Measurements from ENCODE around the gene TK1.

The TK1 gene

DNA sequence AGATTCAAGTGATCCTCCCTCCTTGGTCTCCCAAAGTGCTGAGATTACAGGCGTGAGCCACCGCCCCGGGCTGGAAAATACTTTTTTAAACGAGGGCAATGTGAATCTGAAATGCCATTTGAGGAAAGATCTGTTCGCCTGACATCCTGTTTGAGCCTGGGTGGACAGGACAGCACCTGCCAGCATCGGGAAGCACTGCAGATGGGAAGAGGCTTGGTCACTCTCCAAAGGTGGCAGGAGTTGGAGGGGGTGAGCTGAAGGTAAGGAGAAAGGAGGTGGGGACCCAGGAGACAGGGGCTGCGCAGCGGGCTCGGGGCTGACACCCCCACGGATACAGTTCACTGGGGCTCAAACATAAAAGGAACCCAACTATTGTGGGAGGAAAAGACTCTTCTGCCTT, 23.3 kb upstream of the TK1 start:
- DNase-seq (ENCODE audit: low read depth in 1 of 2, low spot score in 1 of 2), result no peak
- no peak for TF ChIP-seq JUND (IDR thresholded peaks at IDR 0.05; ENCODE audit: low read depth)
- in situ Hi-C loops (cut with HindIII; ENCODE audit: low pct_unique_long_range_greater_than_20kb, low sequenced_read_pairs), result no loop called here

- no peak for TF ChIP-seq JUND (IDR thresholded peaks at IDR 0.05; ENCODE audit: low read depth)
- in situ Hi-C loops (cut with HindIII; ENCODE audit: low pct_unique_long_range_greater_than_20kb, low sequenced_read_pairs), result no loop called here
- no peak for DNase-seq (ENCODE audit: low read depth in 1 of 2, low spot score in 1 of 2)
These were observed 21.6 kb upstream of the TK1 start for GRCh38 chr17:78208486-78208885.

DNA sequence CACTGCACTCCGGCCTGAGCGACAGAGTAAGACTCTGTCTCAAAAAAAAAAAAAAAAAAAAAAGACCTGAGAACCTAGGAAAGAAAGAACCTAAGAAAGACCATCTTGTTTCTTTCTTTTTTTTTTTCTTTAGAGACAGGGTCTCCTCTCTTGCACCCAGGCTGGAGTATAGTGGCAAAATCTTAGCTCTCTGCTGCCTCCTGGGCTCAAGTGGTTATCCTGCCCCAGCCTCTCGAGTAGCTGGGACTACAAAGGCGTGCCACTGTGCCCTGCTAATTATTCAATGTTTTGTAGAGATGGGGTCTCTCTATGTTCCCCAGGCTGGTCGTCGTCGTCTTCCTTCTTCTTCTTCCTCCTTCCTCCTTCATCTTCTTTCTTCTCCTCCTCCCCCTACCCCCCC, 19.4 kb upstream of the TK1 start:
- DNase-seq (ENCODE audit: low read depth in 1 of 2, low spot score in 1 of 2), result no peak

GRCh38 chr17:78205124-78205775, 18.4 kb upstream of the TK1 start:
- in situ Hi-C loops (cut with HindIII; ENCODE audit: low pct_unique_long_range_greater_than_20kb, low sequenced_read_pairs), result no loop called here
- TF ChIP-seq JUND (IDR thresholded peaks at IDR 0.05; ENCODE audit: low read depth), result no peak
- DNase-seq (ENCODE audit: low read depth in 1 of 2, low spot score in 1 of 2), result no peak

More for the DNA sequence above, 19.4 kb upstream of the TK1 start:
- no peak for TF ChIP-seq JUND (IDR thresholded peaks at IDR 0.05; ENCODE audit: low read depth)
- in situ Hi-C loops (cut with HindIII; ENCODE audit: low pct_unique_long_range_greater_than_20kb, low sequenced_read_pairs), result no loop called here

DNA sequence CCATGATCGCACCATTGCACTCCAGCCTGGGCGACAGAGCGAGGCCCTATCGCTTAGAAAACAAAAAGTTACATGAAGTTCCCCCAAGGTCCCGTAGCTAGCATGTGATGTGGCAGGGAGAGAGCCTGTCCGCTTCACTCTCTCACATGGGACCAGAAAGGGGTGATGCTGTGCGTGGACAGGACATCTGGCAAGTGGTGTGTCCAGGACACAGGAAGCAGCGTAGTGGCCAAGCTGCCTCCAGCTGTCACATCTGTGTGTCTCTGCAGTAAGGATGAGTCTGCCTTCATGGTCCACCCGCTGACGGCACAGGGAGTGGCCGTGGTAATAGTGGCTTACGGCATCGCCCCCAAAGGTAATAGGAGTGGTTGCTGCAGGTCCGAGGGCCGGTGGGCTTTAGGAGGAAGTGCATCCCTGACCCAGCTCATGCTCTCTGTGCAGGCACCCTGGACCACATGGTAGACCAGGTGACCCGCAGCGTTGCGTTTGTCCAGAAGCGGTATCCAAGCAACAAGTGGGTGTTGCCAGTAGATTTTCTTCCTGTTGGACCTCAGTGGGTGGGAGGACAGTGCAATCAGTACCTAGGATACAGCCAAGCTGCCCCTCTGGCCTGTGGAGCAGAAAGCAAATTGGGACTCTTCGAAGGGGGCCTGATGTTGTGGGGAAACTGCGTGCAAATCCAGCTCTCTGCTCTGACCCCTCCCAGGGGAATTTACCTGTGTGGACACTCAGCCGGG, 17.7 kb upstream of the TK1 start:
- in situ Hi-C loops (cut with HindIII; ENCODE audit: low pct_unique_long_range_greater_than_20kb, low sequenced_read_pairs), result no loop called here
- no peak for TF ChIP-seq JUND (IDR thresholded peaks at IDR 0.05; ENCODE audit: low read depth)

DNA sequence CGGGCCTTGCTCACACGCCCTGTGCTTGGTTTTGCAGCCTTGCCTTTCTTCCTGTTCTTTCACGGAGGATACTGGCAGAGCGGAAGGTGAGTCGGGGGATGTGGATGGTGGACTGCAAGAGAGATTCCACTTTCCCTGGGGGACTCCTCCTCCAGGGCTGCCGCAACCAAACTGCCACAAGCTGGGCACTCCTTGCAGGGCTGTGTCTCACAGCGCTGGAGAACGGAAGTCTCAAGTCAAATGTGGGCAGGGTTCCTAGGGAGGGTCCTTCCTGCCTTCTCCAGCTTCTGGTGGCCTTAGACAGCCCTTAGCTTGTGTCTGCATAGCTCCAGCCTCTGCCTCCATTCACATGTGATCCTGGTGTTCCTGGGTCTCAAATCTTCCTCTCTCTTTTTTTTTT, 15.8 kb upstream of the TK1 start:
- in situ Hi-C loops (cut with HindIII; ENCODE audit: low pct_unique_long_range_greater_than_20kb, low sequenced_read_pairs), result no loop called here
- no peak for TF ChIP-seq JUND (IDR thresholded peaks at IDR 0.05; ENCODE audit: low read depth)
- no peak for DNase-seq (ENCODE audit: low read depth in 1 of 2, low spot score in 1 of 2)

More for the DNA sequence above, 17.7 kb upstream of the TK1 start:
- no peak for DNase-seq (ENCODE audit: low read depth in 1 of 2, low spot score in 1 of 2)

GRCh38 chr17:78200451-78200850, 13.6 kb upstream of the TK1 start:
- DNase-seq (ENCODE audit: low read depth in 1 of 2, low spot score in 1 of 2), result no peak
- TF ChIP-seq JUND (IDR thresholded peaks at IDR 0.05; ENCODE audit: low read depth), result no peak

DNA sequence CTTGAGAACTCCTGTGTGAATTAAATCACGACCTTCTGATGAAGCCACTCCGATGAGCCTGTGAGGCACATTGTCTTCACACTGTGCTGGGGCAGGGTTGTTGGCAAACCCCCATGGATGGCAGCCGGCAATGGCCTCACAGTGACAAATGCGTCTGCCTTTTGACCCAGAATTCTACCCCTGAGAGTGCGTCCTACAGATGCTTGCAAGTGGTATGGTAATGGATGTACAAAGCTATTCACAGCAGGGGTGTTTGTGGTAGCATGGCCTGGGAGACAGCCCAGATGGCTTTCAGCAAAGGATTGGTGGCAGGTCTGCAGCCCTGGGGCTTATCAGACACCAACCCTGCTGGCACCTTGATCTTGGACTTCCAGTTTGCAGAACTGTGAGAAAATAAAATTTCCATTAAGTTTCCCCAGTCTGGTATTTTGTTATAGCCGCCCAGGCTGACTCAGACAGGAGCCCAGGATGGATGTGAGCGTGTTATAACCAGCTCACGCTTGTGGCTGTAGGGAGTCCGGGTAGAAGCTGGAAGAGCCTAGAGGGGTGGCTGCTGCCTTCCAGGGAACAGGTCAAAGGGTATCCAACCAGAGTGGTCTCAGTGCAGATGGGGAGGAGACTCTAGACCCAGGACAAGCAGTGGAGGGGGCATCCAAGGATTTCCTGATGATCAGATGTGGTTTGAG, 10.4 kb upstream of the TK1 start:
- in situ Hi-C loops (cut with HindIII; ENCODE audit: low pct_unique_long_range_greater_than_20kb, low sequenced_read_pairs), result no loop called here
- no peak for DNase-seq (ENCODE audit: low read depth in 1 of 2, low spot score in 1 of 2)
- TF ChIP-seq JUND (IDR thresholded peaks at IDR 0.05; ENCODE audit: low read depth), result no peak

More at GRCh38 chr17:78200451-78200850, 13.6 kb upstream of the TK1 start:
- in situ Hi-C loops (cut with HindIII; ENCODE audit: low pct_unique_long_range_greater_than_20kb, low sequenced_read_pairs), result no loop called here

- in situ Hi-C loops (cut with HindIII; ENCODE audit: low pct_unique_long_range_greater_than_20kb, low sequenced_read_pairs), result no loop called here
- TF ChIP-seq JUND (IDR thresholded peaks at IDR 0.05; ENCODE audit: low read depth), result no peak
- no peak for DNase-seq (ENCODE audit: low read depth in 1 of 2, low spot score in 1 of 2)
These were observed 9.9 kb upstream of the TK1 start for GRCh38 chr17:78196716-78197115.

DNA sequence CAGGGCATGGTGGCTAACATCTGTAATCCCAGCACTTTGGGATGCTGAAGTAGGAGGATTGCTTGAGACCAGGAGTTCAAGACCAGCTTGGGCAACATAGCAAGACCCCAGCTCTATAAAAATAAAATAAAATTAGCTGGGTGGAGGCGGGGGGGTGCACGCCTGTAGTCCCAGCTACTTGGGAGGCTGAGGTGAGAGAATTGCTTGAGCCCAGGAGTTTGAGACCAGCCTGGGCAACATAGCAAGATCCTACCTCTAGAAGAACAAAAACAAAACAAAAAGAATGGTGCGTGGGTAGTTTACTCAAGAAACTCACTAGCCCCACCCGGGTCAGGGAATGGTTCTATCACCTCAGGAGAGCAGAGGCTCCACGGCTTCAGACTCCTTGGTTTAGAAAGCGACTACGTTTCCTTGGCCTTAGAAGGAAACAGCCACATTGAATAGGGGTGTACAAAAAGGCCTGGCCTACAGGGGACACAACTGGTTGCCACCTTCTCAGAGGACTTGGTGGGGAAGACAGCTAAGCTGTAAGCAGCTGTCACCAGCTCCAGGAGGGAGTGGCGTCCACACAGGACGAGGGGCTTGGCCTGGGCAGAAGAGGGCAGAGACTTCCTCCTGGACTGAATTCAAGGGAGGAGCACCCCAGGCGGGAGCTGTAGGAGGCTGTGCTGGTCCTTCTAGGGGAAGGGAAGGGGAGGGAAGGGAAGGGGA, 716 bp downstream of the TK1 start:
- peak in 1 of 2 experiments; percentile 82 for DNase-seq (ENCODE audit: low read depth in 1 of 2, low spot score in 1 of 2)
- in situ Hi-C loops (cut with HindIII; ENCODE audit: low pct_unique_long_range_greater_than_20kb, low sequenced_read_pairs), result no loop called here
- TF ChIP-seq JUND (IDR thresholded peaks at IDR 0.05; ENCODE audit: low read depth), result no peak

- in situ Hi-C loops (cut with HindIII; ENCODE audit: low pct_unique_long_range_greater_than_20kb, low sequenced_read_pairs), result no loop called here
- no peak for TF ChIP-seq JUND (IDR thresholded peaks at IDR 0.05; ENCODE audit: low read depth)
These were observed 2.0 kb downstream of the TK1 start for GRCh38 chr17:78184868-78185267.

DNA sequence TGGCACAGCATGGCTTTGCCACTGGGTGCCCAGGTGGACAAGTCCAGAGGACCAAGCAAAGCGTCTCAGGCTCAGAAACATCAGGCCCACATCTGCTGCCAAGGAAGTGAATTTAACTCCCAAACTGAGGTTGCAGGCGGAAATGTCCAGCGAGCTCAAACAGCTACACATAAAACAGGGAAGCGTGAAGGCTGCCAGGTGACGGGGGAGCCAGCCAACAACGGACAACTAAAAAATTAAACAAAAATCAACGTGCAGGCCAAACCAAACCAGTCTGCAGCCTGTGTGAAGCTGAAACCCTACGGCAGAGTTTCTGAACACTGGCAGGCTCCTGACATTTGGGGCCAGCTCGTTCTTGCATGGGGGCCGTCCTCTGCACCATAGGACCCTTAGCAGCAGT, 2.5 kb downstream of the TK1 start:
- DNase-seq (ENCODE audit: low read depth in 1 of 2, low spot score in 1 of 2), result no peak
- TF ChIP-seq JUND (IDR thresholded peaks at IDR 0.05; ENCODE audit: low read depth), result no peak

More at GRCh38 chr17:78184868-78185267, 2.0 kb downstream of the TK1 start:
- DNase-seq (ENCODE audit: low read depth in 1 of 2, low spot score in 1 of 2), result no peak

More for the DNA sequence above, 2.5 kb downstream of the TK1 start:
- in situ Hi-C loops (cut with HindIII; ENCODE audit: low pct_unique_long_range_greater_than_20kb, low sequenced_read_pairs), result no loop called here
